ENCODE measurements around the gene CLCN6. TPM values are rescaled to one million over a fixed set of nuclear protein-coding genes. Genes with fewer than 3 reads are reported as not detected.

Gene CLCN6
- total and polyA plus RNA-seq, 2 of the 8 experiments (the other 6 are each of a cell fraction or from before 2014, with no cell fraction given), result 15.7 to 26.0 TPM

DNA sequence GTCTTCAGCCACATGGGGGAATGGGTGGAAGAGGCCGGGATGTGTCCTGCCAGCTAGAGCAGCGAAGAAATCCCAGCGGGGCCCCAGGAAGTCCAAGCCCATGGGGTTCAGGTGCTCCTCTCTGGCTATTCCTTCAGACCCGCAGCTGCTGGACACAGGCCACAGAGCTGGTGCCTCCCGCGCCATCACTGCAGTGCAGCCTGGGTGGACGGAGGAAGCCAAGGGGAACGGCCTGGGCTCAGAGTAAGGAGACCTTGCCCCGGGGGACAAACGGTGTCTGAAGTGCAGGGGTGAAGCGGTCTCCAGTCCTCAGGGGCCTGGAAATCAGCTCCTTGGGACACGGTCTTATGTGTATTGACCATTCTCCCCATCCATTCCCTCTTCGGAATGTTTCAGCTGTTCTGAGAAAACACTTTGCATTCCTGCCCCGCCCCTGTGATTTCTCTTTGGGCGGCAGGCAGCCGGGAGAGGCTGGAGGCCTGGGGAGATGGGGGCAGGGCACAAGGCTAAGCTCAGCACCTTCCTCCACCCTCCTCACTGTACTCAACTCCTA, 18.7 kb upstream of the CLCN6 start:
- no peaks in the 10 kb centered on the region for H3K23me2 ChIP-seq (ENCODE audit: low read depth, low read length)
- H3K56ac ChIP-seq (replicated peaks; ENCODE audit: insufficient read length, low read depth, low read length), result no peak overlapping the region
- H2AK5ac ChIP-seq (ENCODE audit: low read depth, low read length), result peak overlapping the region; percentile 80; the same call in 1 of the 2 replicates
- no peaks in the 10 kb centered on the region for H3K27me3 ChIP-seq (replicated peaks in 1 of 4; ENCODE audit: control insufficient read depth in 3 of 4, extremely low read depth in 1 of 4, insufficient read depth in 3 of 4, low read length in 3 of 4)
- peak overlapping the region; percentile 63; the same call in 1 of the 2 replicates for H3K27ac ChIP-seq (ENCODE audit: low read depth, low read length)
- peak overlapping the region; percentile 96 for H3K18ac ChIP-seq (ENCODE audit: extremely low read depth, low read length)
- 47% methylated on average over 16 of the region's 16 CpGs; no CpG with 5 or more reads in 1 of the 2 experiments for WGBS, 2 experiments (ENCODE audit: extremely low coverage in 1 of 2, insufficient coverage in 1 of 2, insufficient read length in 1 of 2, insufficient replicate concordance in 2 of 2, low coverage in 1 of 2, low lambda C conversion rate in 2 of 2, missing lambda C conversion rate in 1 of 2)
- H3K79me1 ChIP-seq (ENCODE audit: low read depth, low read length), result no peaks in the 10 kb centered on the region
- no peak overlapping the region for H3K14ac ChIP-seq (ENCODE audit: insufficient read length)
- peak overlapping the region; percentile 97 for H2BK12ac ChIP-seq (ENCODE audit: low read depth, low read length)
- H4K8ac ChIP-seq (ENCODE audit: extremely low read depth, insufficient read depth, low read length), result peak overlapping the region; percentile 79
- H3K4ac ChIP-seq (replicated peaks; ENCODE audit: insufficient read length, low read depth, low read length), result peak overlapping the region; percentile 55
- H2BK15ac ChIP-seq (ENCODE audit: low read length), result peak overlapping the region; percentile 100; the same call in 1 of the 2 replicates
- H2BK5ac ChIP-seq (ENCODE audit: low read depth, low read length), result peak overlapping the region; percentile 99
- H3K4me3 ChIP-seq (ENCODE audit: extremely low read depth in 1 of 4, insufficient read depth in 2 of 4, low read depth in 3 of 4, low read length in 4 of 4), result peak overlapping the region in 3 of 4 experiments; percentile 4 to 16 (median 11); a peak in 3 of 8 replicates
- peaks cover 7 to 34% (median 25%) of the 10 kb centered on the region in 4 experiments for H3K4me1 ChIP-seq (replicated peaks in 1 of 4; ENCODE audit: control insufficient read depth in 3 of 4, insufficient read depth in 4 of 4, low read length in 3 of 4)
- 0 out of 7 replicates have a peak overlapping the region, but pooled peaks of 1 of the 4 experiments have one; percentile 8 for H3K9ac ChIP-seq (replicated peaks in 1 of 4; ENCODE audit: extremely low read depth in 1 of 4, low read depth in 3 of 4, low read length in 3 of 4)
- H3K36me3 ChIP-seq (ENCODE audit: control insufficient read depth in 2 of 4, insufficient read depth in 4 of 4, low read length in 3 of 4), result peaks cover 0 to 6% (median 4%) of the 10 kb centered on the region in 4 experiments; a peak in 3 of 8 replicates
- peaks cover 0 to 3% of the 10 kb centered on the region in 2 experiments for H4K20me1 ChIP-seq (replicated peaks in 1 of 2; ENCODE audit: control insufficient read depth in 1 of 2, insufficient read depth in 2 of 2, low read length in 2 of 2)
- 0 out of 2 replicates have a peak overlapping the region, but pooled peaks have one; percentile 67 for H2BK20ac ChIP-seq (ENCODE audit: low read length)
- H3K79me2 ChIP-seq (ENCODE audit: control insufficient read depth in 1 of 2, insufficient read depth in 2 of 2, low read length in 2 of 2), result no peaks in the 10 kb centered on the region
- H3K9me3 ChIP-seq (ENCODE audit: insufficient read depth in 2 of 2, low read depth in 1 of 2, low read length in 1 of 2), result no peaks in the 10 kb centered on the region
- peak overlapping the region; percentile 34 to 64; a peak in 3 of 4 replicates for H3K4me2 ChIP-seq (ENCODE audit: insufficient read depth in 1 of 2, low read depth in 2 of 2, low read length in 2 of 2)
- POLR2A ChIA-PET (ENCODE audit: partially characterized antibody), result interaction anchor here (0.7 to 3.0 kb wide), 18 partner anchors 9 to 195 kb away, joined by 3 to 27 read pairs (median 4); partner anchors contain the start of genes CLCN6 and MTHFR
- peak overlapping the region; percentile 63 for H4K5ac ChIP-seq (ENCODE audit: insufficient read length, low read depth, low read length)
- peak overlapping the region; percentile 90 for H4K91ac ChIP-seq (replicated peaks; ENCODE audit: insufficient read length, low read length)
- peak in 1 of 2 experiments; percentile 73 for DNase-seq (ENCODE audit: low read depth in 1 of 2, low spot score in 2 of 2)
- CTCF ChIA-PET (ENCODE audit: partially characterized antibody), result interaction anchor here (0.7 to 5.4 kb wide), 10 partner anchors 9 to 154 kb away, joined by 3 to 49 read pairs (median 6); partner anchors contain the start of genes CLCN6 and MTHFR
- H3K23ac ChIP-seq (ENCODE audit: insufficient read length), result no peak overlapping the region
- no peak overlapping the region for H2AFZ ChIP-seq (ENCODE audit: low read length)
- no peak for FAIRE-seq
- H2BK120ac ChIP-seq (replicated peaks; ENCODE audit: low read depth, low read length), result peak overlapping the region; percentile 91
- TF ChIP-seq ASH2L (IDR thresholded peaks at IDR 0.05; ENCODE audit: low read length) (no peak), CTBP2 (IDR thresholded peaks at IDR 0.05; ENCODE audit: borderline replicate concordance, insufficient read depth, insufficient read length, low read length) (peak; percentile 37), HDAC6 (IDR thresholded peaks at IDR 0.05; ENCODE audit: low read depth, low read length) (no peak), PHF8 (conservative IDR thresholded peaks at IDR 0.05; ENCODE audit: low read depth, low read length) (no peak), GTF2F1 (IDR thresholded peaks at IDR 0.05; ENCODE audit: borderline replicate concordance, low read depth, low read length) (no peak)
- TF ChIP-seq, protein P1, sequence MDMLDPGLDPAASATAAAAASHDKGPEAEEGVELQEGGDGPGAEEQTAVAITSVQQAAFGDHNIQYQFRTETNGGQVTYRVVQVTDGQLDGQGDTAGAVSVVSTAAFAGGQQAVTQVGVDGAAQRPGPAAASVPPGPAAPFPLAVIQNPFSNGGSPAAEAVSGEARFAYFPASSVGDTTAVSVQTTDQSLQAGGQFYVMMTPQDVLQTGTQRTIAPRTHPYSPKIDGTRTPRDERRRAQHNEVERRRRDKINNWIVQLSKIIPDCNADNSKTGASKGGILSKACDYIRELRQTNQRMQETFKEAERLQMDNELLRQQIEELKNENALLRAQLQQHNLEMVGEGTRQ (IDR thresholded peaks at IDR 0.05; ENCODE audit: low read length), result no peak
- TF ChIP-seq, protein P2, sequence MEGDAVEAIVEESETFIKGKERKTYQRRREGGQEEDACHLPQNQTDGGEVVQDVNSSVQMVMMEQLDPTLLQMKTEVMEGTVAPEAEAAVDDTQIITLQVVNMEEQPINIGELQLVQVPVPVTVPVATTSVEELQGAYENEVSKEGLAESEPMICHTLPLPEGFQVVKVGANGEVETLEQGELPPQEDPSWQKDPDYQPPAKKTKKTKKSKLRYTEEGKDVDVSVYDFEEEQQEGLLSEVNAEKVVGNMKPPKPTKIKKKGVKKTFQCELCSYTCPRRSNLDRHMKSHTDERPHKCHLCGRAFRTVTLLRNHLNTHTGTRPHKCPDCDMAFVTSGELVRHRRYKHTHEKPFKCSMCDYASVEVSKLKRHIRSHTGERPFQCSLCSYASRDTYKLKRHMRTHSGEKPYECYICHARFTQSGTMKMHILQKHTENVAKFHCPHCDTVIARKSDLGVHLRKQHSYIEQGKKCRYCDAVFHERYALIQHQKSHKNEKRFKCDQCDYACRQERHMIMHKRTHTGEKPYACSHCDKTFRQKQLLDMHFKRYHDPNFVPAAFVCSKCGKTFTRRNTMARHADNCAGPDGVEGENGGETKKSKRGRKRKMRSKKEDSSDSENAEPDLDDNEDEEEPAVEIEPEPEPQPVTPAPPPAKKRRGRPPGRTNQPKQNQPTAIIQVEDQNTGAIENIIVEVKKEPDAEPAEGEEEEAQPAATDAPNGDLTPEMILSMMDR (IDR thresholded peaks at IDR 0.05; ENCODE audit: control extremely low read depth in 1 of 3, insufficient read depth in 1 of 3, low read depth in 1 of 3, low read length in 3 of 3), result no peak
